GM11168 (cell line): ENCODE results near the gene TMEM72.

Experiments
- in situ Hi-C: fragments of 300-500 bp; cut with MboI; formaldehyde crosslinking; loops from one replicate; pipeline ENCODE4 v1.12.0; 2022; ENCODE audit warnings: low sequenced_read_pairs; ENCODE audit not compliant: unreplicated experiment

TMEM72 gene

DNA sequence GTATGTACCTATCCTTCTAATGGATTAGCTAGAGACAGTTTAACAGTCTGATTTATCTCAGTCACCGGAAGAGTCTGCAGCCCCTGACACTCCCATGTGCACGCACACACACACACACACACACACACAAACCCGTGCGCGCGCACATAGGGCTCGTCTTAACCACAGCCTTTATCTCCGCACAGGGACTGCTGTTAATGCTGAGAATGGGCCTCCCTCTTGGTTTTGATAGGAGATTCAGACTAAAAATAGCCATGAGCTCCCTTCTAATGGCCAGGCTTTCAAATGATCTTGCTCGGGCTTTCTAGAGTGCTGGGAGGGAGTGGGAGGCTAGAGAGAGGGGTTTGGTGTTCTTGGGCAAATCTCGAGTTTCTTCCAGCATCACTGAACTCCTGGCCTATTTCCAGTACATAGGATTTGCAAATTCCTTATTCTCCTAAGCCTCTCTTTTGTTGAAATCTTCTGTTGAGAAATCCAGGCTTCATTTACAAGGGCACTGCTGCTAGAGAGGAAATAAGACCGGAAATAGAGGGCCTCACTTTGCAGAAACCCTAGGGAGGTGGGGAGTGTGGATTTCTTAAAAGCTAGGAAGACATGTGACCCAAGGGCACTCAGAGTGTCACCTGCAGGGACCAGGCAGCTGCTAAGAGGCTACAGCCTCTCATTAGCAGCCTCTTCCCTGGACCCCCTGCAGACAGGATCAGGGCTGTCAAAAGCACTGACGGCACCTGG, 2.4 kb downstream of the TMEM72 start:
- in situ Hi-C loops: no loop called here

DNA sequence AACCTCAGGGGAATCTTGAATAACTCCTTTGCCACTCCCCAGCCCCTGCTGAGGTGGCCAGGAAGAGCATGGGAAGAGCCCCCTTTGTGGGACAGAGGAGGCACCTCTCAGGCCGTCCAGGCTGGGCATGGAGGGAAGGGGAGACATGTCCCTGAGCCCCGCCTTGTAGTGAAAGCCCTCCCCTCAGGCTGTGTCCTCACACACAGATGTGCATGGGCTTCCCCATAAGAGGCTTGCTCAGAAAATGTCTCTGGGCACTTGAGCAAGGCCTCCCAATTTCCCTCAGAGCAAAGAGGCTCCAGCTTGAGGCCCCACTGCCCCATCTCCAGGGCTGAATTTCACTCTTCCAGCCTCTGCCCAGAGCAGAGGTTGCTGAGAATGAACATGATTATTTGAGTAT, 3.8 kb downstream of the TMEM72 start:
- in situ Hi-C loops: no loop called here

DNA sequence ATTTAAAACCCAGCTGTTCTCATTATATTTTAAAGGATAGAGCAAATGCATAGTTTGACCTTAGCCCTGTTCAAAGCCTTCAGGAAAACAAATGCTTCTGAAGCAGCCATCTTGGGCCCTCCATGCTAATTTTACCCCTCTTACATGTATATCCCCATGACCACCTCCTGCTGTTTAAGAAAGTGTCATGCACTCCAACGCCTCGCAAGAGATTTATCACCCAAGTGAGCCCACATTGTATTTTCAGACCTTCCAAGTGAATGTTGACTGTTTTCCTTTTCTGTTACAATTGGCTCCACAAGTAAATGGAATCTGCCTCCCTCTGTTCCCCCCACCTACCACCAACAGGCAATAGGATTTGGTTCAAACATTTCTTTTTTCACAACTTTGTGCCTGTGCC, 5.3 kb downstream of the TMEM72 start:
- in situ Hi-C loops: no loop called here

DNA sequence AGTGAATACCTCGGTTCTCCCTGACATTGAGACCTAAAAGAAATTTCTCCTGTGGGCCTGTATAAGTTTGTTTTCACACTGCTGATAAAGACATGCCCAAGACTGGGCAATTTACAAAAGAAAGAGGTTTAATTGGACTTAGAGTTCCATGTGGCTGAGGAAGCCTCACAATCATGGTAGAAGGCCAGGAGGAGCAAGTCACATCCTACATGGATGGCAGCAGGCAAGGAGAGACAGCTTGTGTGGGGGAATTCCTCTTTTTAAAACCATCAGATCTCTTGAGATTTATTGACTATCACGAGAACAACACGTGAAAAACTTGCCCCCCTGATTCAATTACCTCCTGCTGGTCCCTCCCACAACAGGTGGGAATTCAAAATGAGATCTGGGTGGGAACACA, 6.7 kb downstream of the TMEM72 start:
- in situ Hi-C loops: no loop called here

DNA sequence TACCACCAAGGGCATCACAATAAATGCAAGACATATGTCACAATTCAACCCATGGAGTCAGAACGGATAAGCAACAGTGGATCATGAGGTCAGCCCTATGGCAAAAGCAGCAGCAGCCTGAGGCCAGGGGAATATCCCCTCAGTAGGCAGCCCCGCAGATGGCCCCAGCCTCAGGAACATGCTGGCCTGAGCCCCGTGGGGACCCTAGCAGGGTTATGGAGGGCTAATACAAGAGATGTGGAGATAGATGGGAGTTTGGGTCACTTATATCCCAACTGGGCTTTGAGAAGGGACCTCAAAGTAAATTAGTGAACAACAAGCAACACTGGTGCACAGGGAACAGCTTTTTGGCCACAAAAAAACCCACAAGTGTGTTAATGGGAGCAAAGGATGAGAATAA, 9.1 kb downstream of the TMEM72 start:
- in situ Hi-C loops: no loop called here

DNA sequence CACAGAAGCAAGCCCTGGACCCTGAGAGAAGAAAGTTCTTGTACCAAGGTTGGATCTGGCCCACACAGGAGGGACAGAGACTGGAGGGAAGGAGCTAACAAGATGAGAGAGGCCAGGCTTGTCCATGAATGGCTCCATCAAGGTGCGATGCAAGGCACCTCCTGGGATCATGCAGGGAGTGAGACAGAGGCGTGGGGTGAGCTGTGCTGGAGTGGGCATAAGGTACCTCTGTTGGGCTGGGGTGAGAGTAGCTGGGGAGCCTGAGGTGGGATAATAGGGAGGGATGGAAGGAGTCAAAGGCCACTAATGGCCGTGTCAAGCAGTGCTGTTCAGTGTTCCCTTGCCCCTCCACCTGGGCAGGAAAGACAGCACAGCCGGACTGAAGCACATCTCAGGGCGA, 9.9 kb downstream of the TMEM72 start:
- in situ Hi-C loops: no loop called here

DNA sequence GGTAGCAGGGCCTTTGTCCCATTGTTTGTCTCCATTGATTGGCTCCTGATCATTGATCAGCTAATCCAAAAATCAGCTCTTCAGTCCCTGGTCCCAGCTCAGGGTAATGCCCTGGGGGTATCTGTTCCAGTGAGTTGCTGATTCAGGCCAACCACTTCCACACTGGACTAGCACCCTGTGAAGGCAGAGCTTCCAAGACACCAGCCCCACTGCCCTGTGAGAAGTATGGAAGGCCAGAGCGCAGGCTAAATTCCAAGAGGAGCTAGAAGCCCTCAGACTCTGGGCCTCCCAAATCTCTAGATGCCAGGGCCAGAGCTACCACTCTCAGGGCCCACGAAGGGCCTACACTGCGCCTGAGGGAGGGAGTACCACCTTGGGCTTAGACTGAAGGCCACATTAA, 10.4 kb downstream of the TMEM72 start:
- in situ Hi-C loops: no loop called here

DNA sequence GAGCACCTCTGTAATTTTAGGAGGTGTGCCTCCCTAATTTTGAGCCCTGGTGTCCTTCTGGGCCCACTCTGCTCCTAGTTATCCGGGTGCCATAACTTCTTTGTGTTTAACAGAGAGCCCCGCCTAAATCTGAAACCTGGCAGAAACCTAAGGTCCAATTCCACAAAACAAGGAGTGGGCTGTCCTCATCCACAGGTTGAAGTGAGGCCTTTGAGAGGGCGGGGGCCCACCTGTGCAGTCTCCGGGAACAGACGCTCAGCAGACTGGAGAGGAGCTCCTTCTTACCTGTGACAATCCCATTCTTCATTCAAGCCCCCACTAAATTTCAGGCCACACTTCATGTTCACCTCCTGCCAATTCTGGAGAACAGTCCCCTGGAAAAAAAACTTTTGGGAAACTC, 10.9 kb downstream of the TMEM72 start:
- in situ Hi-C loops: no loop called here

DNA sequence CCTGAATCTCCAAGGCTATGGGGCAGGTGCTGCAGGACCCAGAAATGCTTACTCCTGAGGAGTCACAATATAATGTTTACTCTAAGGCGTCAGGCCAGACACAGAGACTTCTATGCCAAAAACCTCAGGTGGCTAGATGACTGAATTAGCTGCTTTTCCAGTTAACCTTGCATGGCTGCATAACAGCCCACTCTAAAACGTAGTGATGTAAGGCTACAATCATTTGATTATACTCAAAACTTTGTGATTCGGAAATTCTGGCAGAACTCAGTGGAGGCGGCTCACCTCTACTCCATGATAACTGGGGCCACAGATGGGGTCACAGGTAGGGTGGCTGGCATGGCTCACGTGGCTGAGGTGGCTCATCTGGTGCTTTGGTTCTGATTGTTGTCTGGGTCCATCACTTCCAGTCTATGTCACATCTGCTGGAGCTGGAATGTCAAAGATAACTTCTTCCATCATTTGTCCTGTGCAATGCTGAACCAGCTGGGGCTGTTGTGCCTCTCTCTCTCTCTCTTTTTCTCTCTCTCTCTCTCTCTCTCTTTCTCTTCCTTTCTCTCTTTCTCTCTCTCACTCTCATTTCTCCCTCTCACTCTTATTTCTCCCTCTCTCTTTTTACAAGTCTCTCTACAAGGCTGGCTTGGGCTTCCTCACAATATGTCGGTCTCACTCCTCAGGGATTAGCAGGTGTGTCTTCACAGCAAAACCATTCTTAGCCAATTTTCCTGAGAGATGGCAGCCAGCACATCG, 11.8 kb downstream of the TMEM72 start:
- in situ Hi-C loops: no loop called here

DNA sequence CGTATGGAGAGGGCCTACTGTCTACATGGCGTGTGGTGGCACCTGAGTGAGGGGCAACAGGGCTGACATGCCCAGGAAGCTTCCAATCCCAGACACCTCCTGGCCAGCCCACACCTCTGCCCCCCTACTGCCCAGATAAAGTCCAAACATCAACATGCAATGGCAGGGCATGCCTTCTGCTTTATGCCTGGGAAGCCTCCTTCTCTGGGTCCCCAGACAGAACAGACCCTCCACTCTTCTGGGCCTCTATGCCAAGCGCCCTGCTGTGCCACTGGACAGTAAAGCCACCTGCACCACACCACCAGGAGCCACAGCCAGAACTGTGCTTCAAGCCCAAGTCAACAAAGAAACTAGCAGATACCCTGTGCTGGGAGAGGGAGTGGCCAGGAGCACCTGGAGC, 12.5 kb downstream of the TMEM72 start:
- in situ Hi-C loops: no loop called here

DNA sequence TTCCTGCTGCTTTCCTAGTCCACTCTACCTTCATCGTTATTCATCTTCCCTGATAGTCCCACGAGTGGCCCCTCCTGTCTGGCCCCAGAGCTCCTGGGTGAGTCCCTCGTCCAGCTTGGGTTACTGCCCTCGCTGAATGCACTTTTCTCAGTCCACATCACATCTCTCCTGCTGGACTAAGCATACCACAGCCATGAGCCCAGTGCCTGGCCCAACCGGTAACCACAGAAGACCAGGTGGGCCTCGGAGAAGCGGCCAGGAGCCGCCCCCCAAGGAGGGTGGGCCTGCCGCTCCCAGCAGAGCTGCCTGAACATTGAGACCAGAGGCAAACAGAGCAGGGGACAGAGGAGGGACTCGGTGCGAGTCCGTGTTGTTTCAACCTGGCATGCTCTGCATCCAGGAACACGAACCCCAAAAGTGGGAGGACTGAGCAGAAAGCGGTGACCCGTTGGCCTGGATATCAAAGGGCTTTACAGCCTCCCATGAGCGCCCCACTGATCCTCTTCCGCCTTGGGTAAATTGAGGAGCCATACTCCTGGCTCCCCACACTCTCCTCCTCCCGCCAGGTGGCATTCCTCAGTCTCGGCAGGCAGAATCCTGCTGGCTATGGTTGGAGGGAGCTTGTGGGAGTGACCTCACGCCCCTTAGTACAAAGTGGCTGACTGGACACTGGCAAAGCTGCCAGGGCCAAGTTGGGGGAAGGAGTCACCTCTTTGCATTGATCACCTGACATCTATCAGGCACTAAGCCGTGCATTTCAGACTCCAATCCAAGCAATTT, 13.3 kb downstream of the TMEM72 start:
- in situ Hi-C loops: no loop called here

DNA sequence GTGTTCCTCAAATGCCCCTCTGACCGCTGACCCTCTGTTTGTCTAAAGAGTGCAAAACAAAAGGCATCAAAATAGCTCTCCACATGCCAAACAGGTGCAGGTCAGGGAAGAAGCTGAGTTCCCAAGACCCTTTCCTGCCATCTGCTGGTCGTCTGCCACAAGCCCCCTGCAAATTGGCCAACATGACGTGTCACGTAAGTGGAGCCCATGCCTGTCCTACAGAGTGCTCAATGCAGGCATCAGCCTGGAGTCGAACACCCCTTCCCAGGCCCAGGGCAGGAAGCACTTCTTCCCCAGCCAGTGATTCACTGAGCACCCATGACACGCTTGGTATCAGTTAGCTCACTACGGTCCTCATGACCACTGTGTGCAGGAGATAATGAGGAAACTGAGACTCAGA, 14.1 kb downstream of the TMEM72 start:
- in situ Hi-C loops: no loop called here

DNA sequence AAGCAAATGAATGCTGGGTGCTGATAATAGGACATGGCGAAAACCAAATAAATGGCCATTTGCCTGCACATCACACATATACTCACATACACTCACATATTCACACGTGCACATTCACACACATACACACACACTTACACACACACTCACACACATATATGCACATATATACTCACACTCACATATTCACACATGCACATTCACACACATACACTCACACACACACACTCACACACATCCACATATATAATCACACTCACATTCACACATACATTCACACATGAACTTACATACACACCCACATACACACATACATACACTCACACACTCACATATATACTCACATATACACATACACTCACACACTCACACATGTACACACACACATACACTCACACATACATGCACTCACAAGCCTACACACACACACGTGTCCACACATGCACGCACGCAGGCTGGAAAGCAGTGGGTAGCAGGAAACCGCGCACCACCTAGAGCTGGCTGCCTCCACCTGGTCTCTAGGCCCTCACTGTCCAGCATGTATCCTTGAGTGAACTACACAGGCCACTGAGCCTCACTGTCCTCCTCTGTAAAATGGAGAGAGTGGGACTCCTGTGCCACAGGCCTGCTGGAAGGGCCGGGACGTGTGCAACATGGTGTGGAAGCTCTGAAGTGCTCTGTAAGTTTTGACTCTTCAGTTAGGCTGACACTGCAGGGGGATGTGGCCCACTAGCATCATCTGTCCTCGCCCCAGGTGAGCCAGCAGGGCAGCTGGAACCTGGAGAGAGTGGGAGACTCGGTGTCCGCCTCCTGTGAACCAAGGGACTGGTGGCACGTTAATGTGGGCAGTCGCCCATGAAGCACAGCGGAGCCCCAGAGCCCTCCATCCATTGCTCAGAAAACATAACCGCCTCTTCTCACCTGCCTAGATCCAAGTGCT, 14.9 kb downstream of the TMEM72 start:
- in situ Hi-C loops: no loop called here

DNA sequence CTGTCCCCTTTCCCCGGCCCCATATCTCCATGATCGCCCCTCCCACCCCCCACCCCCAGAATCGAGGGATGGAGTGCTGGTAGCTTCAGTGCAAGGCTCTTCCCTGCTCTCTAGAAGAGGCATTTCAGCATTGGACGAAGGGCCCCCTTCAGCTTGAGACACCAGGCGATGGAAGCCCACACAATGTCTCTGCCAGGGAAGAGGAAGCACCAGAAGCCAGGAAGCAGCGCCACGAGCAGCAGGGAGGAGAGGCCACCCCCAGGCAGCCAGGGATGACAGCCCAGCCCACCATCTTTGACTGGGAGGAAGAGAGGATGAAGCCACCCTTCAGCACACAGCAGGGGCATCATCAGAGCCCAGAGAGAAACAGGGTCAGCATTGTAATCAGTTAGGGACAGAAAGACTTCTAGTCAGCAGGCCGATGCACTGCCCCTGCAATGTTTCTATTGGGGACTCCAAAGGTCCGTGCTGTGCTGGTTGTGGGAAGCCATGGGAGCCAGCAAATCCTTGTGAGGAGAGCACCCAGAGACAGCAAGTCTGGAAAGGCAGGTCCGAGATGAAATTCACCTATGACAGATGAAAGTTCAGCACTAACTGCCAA, 15.7 kb downstream of the TMEM72 start:
- in situ Hi-C loops: no loop called here

DNA sequence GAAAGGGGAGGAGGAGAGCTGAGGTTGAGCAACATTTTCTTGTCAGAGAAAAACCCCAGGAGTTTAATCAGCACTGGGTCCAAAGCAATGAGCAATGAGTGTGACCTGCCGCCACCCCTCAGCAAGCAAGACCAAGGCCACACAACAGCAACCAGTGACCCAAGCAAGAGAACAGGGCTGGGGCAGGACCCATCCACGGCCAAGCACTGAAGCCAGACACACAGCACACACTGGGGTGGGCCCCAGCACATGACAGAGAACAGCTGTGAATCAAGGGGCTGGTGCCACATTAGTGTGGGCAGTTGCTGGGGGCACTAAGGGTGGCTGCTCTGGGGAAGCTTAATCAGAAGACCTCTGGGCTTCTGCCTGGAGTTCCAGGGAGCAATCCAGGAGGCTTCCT, 16.2 kb downstream of the TMEM72 start:
- in situ Hi-C loops: no loop called here

DNA sequence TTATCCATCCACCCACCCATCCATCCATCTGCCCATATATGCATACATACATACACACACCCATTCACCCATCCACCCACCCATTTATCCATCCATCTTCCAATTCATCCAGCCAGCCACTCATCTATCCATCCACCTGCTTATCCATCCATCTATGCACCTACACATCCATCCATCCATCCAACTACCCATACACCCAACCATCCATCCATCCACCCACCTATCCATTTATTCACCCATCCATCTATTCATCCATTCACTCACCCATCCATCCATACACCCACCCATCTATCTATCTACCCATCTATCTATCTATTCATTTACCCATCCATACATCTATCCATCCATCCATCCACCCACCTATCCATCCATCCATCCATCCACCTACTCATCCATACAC, 17.3 kb downstream of the TMEM72 start:
- in situ Hi-C loops: no loop called here

DNA sequence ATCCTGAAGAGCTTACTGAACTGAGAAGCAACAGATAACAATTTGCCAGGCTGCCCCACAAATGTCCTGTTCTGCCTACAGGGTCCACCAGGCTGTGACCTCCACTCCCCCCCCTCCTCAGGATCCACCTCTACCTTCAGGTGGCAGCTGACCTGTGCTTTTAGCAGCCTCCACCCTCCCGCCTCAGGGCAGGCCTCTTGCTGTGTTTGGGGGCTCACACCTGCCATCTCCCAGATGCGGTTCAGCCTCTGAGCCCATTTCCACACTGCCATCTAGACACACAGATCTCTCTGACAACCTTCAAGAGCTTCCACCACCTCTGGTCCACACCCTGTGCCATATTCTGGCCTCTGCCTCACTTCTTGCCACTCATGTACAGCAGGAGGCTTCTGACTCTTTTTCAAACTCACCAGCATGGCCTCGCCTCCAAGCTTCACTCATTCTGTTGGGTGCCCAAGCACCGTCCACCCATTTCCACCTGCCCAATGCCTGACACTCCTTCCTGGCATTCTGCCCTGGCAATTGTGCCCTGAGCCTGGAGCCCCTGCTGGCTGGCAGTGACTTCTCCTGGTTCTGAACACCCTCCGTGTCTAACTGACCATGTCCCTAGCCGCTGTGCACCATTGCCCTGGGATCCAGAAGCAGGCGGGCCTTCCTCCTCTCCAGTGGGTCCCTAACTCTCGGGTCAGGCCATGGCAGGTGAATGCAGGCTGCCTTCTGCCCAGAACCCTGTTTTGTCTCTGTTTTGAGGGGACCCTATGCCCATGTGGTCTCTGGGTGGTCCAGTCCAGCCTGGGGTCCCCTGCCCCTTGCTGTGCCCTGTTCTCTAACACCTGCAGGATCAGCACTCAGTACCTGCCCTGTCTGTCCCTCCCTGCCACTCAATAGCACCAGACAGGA, 18.5 kb downstream of the TMEM72 start:
- in situ Hi-C loops: loop anchor here (5.0 kb wide), 1 partner anchor 48 kb away; the partner anchor contains the start of gene DEPP1

DNA sequence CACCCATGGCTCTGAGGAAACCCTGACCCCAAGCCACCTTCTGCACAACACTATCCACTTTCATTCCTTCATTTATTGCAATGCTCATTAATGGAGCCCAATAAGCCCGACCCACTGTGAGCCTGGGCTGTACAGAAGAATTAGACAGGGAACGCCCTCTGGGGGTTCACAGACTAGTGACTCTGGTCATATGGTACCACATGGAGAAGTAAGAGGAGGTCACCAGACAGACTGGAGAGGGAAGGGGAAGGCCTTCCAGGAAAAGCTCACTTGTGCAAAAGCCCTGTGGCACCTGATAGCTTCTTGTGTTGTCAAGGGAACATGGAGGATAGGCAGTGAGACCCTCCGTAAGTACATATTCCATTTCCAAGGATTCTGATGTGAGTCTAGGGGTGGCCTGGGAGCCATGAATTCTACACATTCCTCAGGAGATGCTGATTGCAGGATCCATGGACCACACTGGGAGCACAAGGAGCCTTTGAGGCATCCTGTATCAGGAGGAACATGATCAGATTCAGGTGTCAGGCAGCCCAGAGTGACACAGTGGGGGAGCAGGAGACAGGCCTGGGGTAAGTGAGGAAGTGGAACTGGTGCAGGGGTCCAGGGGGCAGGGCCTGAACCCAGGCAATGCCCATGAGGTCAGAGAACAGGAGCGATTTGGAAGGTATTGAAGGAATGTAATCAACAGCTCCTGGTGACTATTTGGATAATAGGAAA, 19.9 kb downstream of the TMEM72 start:
- in situ Hi-C loops: loop anchor here (5.0 kb wide), 1 partner anchor 46 kb away; the partner anchor contains the start of gene DEPP1
